ENCODE data around the gene DTX3. TPM values are rescaled to one million over a fixed set of nuclear protein-coding genes. Genes with fewer than 3 reads are reported as not detected.
A peak's percentile ranks its signal among the peaks of the same experiment; 100 is the strongest.

Gene DTX3
- total and polyA plus RNA-seq, 2 of the 13 experiments (the other 11 are each of a cell fraction or from before 2014, with no cell fraction given) = 9.0 to 27.2 TPM

DNA sequence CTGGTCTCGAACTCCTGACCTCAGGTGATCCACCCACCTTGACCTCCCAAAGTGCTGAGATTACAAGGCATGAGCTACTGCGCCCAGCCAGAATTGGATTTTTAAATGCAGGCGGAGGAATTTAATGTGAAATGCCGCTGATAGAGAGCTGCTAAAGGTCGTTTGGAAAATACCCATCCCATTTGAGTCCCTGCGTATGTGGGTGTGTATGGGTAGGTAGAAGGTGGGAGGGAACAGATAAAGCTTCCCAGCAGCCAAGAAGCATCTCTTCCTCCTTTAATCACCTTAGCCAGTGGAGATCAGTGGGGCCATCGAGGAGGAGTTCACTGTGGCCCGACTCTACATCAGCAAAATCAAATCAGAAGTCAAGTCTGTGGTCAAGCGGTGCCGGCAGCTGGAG is 29.8 kb upstream of the DTX3 start (continued):
- TF ChIP-seq ZNF558 (CRISPR knock-in tag; IDR thresholded peaks at IDR 0.05; ENCODE audit: borderline replicate concordance) (no peak), HES4 (CRISPR knock-in tag; IDR thresholded peaks at IDR 0.05; ENCODE audit: borderline replicate concordance) (no peak)

GRCh38 chr12:57575771-57576612 is 28.6 kb upstream of the DTX3 start:
- ATAC-seq (peak; percentile 89), FAIRE-seq (peak; percentile 55), DNase-seq (ENCODE audit: low spot score) (peak; percentile 87)
- no peaks in the 10 kb centered on the region for H3K9me3 ChIP-seq (ENCODE audit: low read length)
- in situ Hi-C loops (cut with HindIII; ENCODE audit: extremely low pct_ligation_motif_present, low pct_unique_long_range_greater_than_20kb) = no loop called here
- intact Hi-C loops (cut with micrococcal nuclease; ENCODE audit: unreplicated experiment) = loop anchor here (1.0 kb wide), 1 partner anchor 30 kb away; no protein-coding TSS in a partner anchor
- ChIA-PET POLR2A (interaction anchor here (0.8 to 4.4 kb wide), 25 partner anchors 10 to 169 kb away, joined by 3 to 40 read pairs (median 5); partner anchors contain the start of genes ARHGEF25, B4GALNT1, DCTN2 and DDIT3), CTCF (ENCODE audit: low intra/inter-chr PET ratio, low total read pairs) (no interaction called here)
- H3K4me3 ChIP-seq (replicated peaks in 1 of 3; ENCODE audit: insufficient read depth in 1 of 3, low read depth in 2 of 3, low read length in 3 of 3) = peak overlapping the region; percentile 33 to 66 (median 36); a peak in 5 of 6 replicates
- 2% methylated on average over 5 of the region's 12 CpGs for WGBS (ENCODE audit: low lambda C conversion rate)
- peaks cover 0 to under 1% of the 10 kb centered on the region in 2 experiments; a peak in 1 of 5 replicates for H3K36me3 ChIP-seq (replicated peaks in 1 of 2; ENCODE audit: control insufficient read depth in 1 of 2, insufficient read depth in 2 of 2, low read length in 2 of 2)
- H3K27ac ChIP-seq (ENCODE audit: extremely low read length, insufficient read depth, low read length) = peak overlapping the region; percentile 99
- H3K79me2 ChIP-seq (ENCODE audit: insufficient read depth, low read length) = peaks cover 10% of the 10 kb centered on the region
- H3K4me2 ChIP-seq (ENCODE audit: low read depth, low read length) = peak overlapping the region; percentile 90
- H3K4me1 ChIP-seq (ENCODE audit: insufficient read depth, low read length) = peaks cover 71% of the 10 kb centered on the region
- no peaks in the 10 kb centered on the region for H3K27me3 ChIP-seq (ENCODE audit: control insufficient read depth in 1 of 2, insufficient read depth in 2 of 2, low read length in 2 of 2)
- TSS peak; percentile 44 for BruUV-seq (replicated peaks)
- no peak overlapping the region for H2AFZ ChIP-seq (ENCODE audit: low read length)
- no peaks in the 10 kb centered on the region for H4K20me1 ChIP-seq (ENCODE audit: insufficient read depth, low read length)
- H3K9ac ChIP-seq (ENCODE audit: insufficient read depth, low read depth, low read length) = peak overlapping the region; percentile 72
- TF ChIP-seq, protein P1, sequence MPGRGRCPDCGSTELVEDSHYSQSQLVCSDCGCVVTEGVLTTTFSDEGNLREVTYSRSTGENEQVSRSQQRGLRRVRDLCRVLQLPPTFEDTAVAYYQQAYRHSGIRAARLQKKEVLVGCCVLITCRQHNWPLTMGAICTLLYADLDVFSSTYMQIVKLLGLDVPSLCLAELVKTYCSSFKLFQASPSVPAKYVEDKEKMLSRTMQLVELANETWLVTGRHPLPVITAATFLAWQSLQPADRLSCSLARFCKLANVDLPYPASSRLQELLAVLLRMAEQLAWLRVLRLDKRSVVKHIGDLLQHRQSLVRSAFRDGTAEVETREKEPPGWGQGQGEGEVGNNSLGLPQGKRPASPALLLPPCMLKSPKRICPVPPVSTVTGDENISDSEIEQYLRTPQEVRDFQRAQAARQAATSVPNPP (CRISPR knock-in tag; IDR thresholded peaks at IDR 0.05) = no peak
- peak; percentile 67 for TF ChIP-seq POGZ (CRISPR knock-in tag; IDR thresholded peaks at IDR 0.05)
- 0 out of 2 replicates have a peak, but pooled peaks have one; percentile 23 for TF ChIP-seq SATB2 (CRISPR knock-in tag; IDR thresholded peaks at IDR 0.05)
- peak; percentile 41; the same call in 1 of the 2 replicates for TF ChIP-seq ZNF138 (CRISPR knock-in tag; IDR thresholded peaks at IDR 0.05; ENCODE audit: low read depth)
- no peak for TF ChIP-seq NFYC (CRISPR knock-in tag; IDR thresholded peaks at IDR 0.05)
- no peak for TF ChIP-seq ZNF430 (CRISPR knock-in tag; IDR thresholded peaks at IDR 0.05)
- TF ChIP-seq SAP130 (CRISPR knock-in tag; IDR thresholded peaks at IDR 0.05; ENCODE audit: low read depth) = peak; percentile 72
- peak; percentile 72 for TF ChIP-seq CCDC6 (CRISPR knock-in tag; IDR thresholded peaks at IDR 0.05)
- TF ChIP-seq ZNF281 (CRISPR knock-in tag; IDR thresholded peaks at IDR 0.05; ENCODE audit: borderline replicate concordance) = no peak
- no peak for TF ChIP-seq HNRNPK (IDR thresholded peaks at IDR 0.05; ENCODE audit: low read depth, low read length, poor library complexity, severe bottlenecking)
- TF ChIP-seq CREM (IDR thresholded peaks at IDR 0.05) = peak; percentile 37; the same call in 1 of the 2 replicates
- no peak for TF ChIP-seq CREM (CRISPR knock-in tag; IDR thresholded peaks at IDR 0.05)
- 0 out of 2 replicates have a peak, but pooled peaks have one; percentile 19 for TF ChIP-seq FOXC1 (CRISPR knock-in tag; IDR thresholded peaks at IDR 0.05; ENCODE audit: borderline replicate concordance)
- TF ChIP-seq GPN1 (CRISPR knock-in tag; IDR thresholded peaks at IDR 0.05; ENCODE audit: borderline replicate concordance) = no peak
- TF ChIP-seq ZNF570 (CRISPR knock-in tag; IDR thresholded peaks at IDR 0.05; ENCODE audit: borderline replicate concordance) = no peak
- peak; percentile 67; the same call in 1 of the 2 replicates for TF ChIP-seq RBAK (CRISPR knock-in tag; IDR thresholded peaks at IDR 0.05)

Data from HepG2 (cell line).